ENCODE measurements around the gene KRTAP9-8. TPM values are rescaled to one million over a fixed set of nuclear protein-coding genes. Genes with fewer than 3 reads are reported as not detected.

Gene KRTAP9-8
- total RNA-seq, 1 donor from 2014 or later = not detected

GRCh38 chr17:41287050-41287449, 49.3 kb downstream of the KRTAP9-8 start:
- no peak for TF ChIP-seq CTCF (conservative IDR thresholded peaks at IDR 0.05; ENCODE audit: low read depth, low read length)
- H3K4me3 ChIP-seq (ENCODE audit: low read depth, low read length) = no peak overlapping the region
- no peak for DNase-seq (ENCODE audit: low read depth)

Other genes with a start within 250 kb of the KRTAP9-8 start
- not detected in 2 replicates for gene KRTAP3-3, start 243.8 kb upstream of the KRTAP9-8 start, total RNA-seq
- not detected in 2 replicates for gene KRTAP3-2, start 238.1 kb upstream of the KRTAP9-8 start, total RNA-seq
- not detected in 2 replicates for gene KRTAP3-1, start 228.9 kb upstream of the KRTAP9-8 start, total RNA-seq
- not detected in 2 replicates for gene KRTAP1-5, start 210.8 kb upstream of the KRTAP9-8 start, total RNA-seq
- not detected in 2 replicates for gene KRTAP1-4, start 207.8 kb upstream of the KRTAP9-8 start, total RNA-seq
- gene KRTAP1-3, start 203.1 kb upstream of the KRTAP9-8 start, total RNA-seq = not detected in 2 replicates
- not detected in 2 replicates for gene KRTAP1-1, start 196.5 kb upstream of the KRTAP9-8 start, total RNA-seq
- not detected in 2 replicates for gene KRTAP2-1, start 190.7 kb upstream of the KRTAP9-8 start, total RNA-seq
- gene KRTAP2-2, start 182.8 kb upstream of the KRTAP9-8 start, total RNA-seq = not detected in 2 replicates
- gene KRTAP2-3, start 177.9 kb upstream of the KRTAP9-8 start, total RNA-seq = 11.6 and 26.7 TPM in 2 replicates
- gene KRTAP2-4, start 172.1 kb upstream of the KRTAP9-8 start, total RNA-seq = not detected in 2 replicates
- gene KRTAP4-7, start 153.8 kb upstream of the KRTAP9-8 start, total RNA-seq = not detected in 2 replicates
- gene KRTAP4-8, start 139.9 kb upstream of the KRTAP9-8 start, total RNA-seq = not detected in 2 replicates
- not detected in 2 replicates for gene KRTAP4-16, start 135.8 kb upstream of the KRTAP9-8 start, total RNA-seq
- 0.58 TPM in 1 of 2 replicates, not detected in the other for gene KRTAP4-9, start 132.6 kb upstream of the KRTAP9-8 start, total RNA-seq
- gene KRTAP4-11, start 119.6 kb upstream of the KRTAP9-8 start, total RNA-seq = not detected in 2 replicates
- not detected in 2 replicates for gene KRTAP4-12, start 113.8 kb upstream of the KRTAP9-8 start, total RNA-seq
- gene KRTAP4-6, start 97.5 kb upstream of the KRTAP9-8 start, total RNA-seq = not detected in 2 replicates
- not detected in 2 replicates for gene KRTAP4-5, start 88.2 kb upstream of the KRTAP9-8 start, total RNA-seq
- not detected in 2 replicates for gene KRTAP4-4, start 77.3 kb upstream of the KRTAP9-8 start, total RNA-seq
- not detected in 2 replicates for gene KRTAP4-3, start 69.8 kb upstream of the KRTAP9-8 start, total RNA-seq
- gene KRTAP4-2, start 59.8 kb upstream of the KRTAP9-8 start, total RNA-seq = not detected in 2 replicates
- not detected in 2 replicates for gene KRTAP4-1, start 53.1 kb upstream of the KRTAP9-8 start, total RNA-seq
- not detected in 2 replicates for gene KRTAP9-1, start 48.1 kb upstream of the KRTAP9-8 start, total RNA-seq
- not detected in 2 replicates for gene KRTAP9-2, start 11.4 kb upstream of the KRTAP9-8 start, total RNA-seq
- gene KRTAP9-3, start 5.5 kb upstream of the KRTAP9-8 start, total RNA-seq = not detected in 2 replicates
- gene KRTAP9-4, start 11.7 kb downstream of the KRTAP9-8 start, total RNA-seq = not detected in 2 replicates
- not detected in 2 replicates for gene KRTAP9-9, start 17.4 kb downstream of the KRTAP9-8 start, total RNA-seq
- gene KRTAP9-6, start 27.4 kb downstream of the KRTAP9-8 start, total RNA-seq = not detected in 2 replicates
- gene KRTAP9-7, start 37.7 kb downstream of the KRTAP9-8 start, total RNA-seq = not detected in 2 replicates
- not detected in 2 replicates for gene KRTAP29-1, start 64.9 kb downstream of the KRTAP9-8 start, total RNA-seq
- not detected in 2 replicates for gene KRTAP16-1, start 71.3 kb downstream of the KRTAP9-8 start, total RNA-seq
- gene KRTAP17-1, start 77.7 kb downstream of the KRTAP9-8 start, total RNA-seq = not detected in 2 replicates
- not detected in 2 replicates for gene KRT33A, start 112.8 kb downstream of the KRTAP9-8 start, total RNA-seq
- gene KRT33B, start 131.8 kb downstream of the KRTAP9-8 start, total RNA-seq = 0.29 TPM in 2 replicates
- 4.2 and 15.1 TPM in 2 replicates for gene KRT34, start 144.3 kb downstream of the KRTAP9-8 start, total RNA-seq
- not detected in 2 replicates for gene KRT31, start 159.6 kb downstream of the KRTAP9-8 start, total RNA-seq
- gene KRT37, start 186.6 kb downstream of the KRTAP9-8 start, total RNA-seq = not detected in 2 replicates
- gene KRT38, start 203.0 kb downstream of the KRTAP9-8 start, total RNA-seq = not detected in 2 replicates
- gene KRT32, start 229.4 kb downstream of the KRTAP9-8 start, total RNA-seq = not detected in 2 replicates
- not detected in 2 replicates for gene KRT35, start 243.2 kb downstream of the KRTAP9-8 start, total RNA-seq